ENCODE measurements around the gene RTP2.

GRCh38 chr3:187737368-187738070 is 35.2 kb upstream of the RTP2 start:
- TF ChIP-seq CTCF (conservative IDR thresholded peaks at IDR 0.05; ENCODE audit: low read depth, low read length), result no peak
- no peak for TF ChIP-seq EZH2 (IDR thresholded peaks at IDR 0.05; ENCODE audit: borderline replicate concordance, low read depth, low read length, poor library complexity, severe bottlenecking)
